RPMI7951 (cell line): ENCODE results near the gene TNFRSF19. TPM values are rescaled to one million over a fixed set of nuclear protein-coding genes. Genes with fewer than 3 reads are reported as not detected.

Experiments
- DNase-seq: peaks from one replicate; pipeline ENCODE4 v3.0.0-alpha.2; 2012; ENCODE audit warnings: low read depth
- total RNA-seq: library from RNA; depleted of rRNA; stranded (reverse); fragments of >200 nt; shearing (Covaris generic); gene quantifications from 2 replicates; pipeline ENCODE4 v1.2.3, GENCODE V29; 2014

Gene TNFRSF19
- total RNA-seq, 1 experiment from 2014 or later, result 44.5 TPM

DNA sequence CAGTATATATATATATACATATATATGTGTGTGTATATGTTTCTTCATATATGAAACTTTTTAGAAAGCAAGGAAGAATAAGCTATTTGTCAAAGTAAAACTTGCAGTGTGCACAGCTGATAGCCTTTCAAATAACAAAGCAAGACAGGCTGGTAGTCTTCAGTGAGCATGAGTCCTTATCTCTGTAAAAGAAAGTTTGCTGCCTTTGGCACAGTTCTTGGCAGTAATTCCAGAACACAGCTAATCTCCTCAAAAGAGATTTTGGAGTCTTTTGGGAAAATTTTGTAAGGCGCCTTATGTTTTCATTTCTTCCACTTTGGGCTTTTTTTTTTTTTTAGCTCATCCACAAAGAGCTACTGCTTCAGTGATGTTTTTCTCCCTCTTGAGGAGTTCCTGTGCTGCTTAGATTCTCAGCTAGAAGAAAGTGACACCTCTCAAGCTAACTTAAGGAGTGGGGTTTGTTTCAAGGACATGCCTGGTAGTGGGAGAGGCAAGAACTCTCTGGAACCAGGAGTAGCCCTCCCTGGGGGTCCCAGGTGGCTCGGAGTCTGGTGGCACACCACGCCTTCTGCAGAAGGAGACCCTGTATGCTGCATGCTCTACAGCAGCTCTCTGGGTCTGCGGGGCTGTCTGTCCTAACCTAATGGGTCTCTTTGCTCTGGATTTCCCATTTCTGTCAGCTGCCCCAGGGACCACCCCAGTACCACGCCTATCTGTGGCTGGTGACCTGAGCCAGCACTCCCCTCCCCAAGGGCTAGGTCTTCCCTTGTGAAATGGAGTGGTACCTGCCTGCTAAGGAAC lies 58.8 kb downstream of the TNFRSF19 start:
- DNase-seq, result no peak

- DNase-seq, result no peak
Measured at GRCh38 chr13:23629566-23630272, 59.5 kb downstream of the TNFRSF19 start.

GRCh38 chr13:23630349-23631093 lies 60.3 kb downstream of the TNFRSF19 start:
- no peak for DNase-seq

- DNase-seq, result no peak
Measured at GRCh38 chr13:23631311-23632047, 61.3 kb downstream of the TNFRSF19 start.

DNA sequence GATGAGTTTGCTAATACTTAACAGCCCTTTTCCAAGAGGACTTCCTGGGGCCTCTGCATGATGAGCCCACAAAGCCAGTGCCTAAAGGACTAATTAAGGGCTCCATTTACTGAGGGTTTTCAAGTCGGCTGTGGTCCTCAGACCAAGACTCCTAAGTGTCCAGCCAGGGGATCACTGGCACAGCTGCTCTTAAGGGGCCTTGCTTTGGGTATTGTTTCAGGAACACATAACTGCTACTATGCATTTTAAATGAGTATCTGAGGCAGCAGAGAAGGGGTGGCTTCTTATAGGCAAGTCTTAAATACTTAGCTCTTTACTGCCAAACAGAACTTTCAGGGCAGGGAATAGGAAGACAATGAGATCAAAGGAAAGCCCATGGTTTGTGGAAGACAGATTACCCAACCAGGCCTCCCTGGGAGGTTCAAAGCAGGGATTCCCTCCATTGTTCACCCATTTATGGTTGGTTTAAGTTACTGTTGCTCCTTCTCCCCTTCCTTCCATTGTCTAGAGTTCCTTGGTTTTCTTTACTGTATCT lies 61.9 kb downstream of the TNFRSF19 start:
- no peak for DNase-seq

GRCh38 chr13:23632741-23633140 lies 62.5 kb downstream of the TNFRSF19 start:
- no peak for DNase-seq

DNA sequence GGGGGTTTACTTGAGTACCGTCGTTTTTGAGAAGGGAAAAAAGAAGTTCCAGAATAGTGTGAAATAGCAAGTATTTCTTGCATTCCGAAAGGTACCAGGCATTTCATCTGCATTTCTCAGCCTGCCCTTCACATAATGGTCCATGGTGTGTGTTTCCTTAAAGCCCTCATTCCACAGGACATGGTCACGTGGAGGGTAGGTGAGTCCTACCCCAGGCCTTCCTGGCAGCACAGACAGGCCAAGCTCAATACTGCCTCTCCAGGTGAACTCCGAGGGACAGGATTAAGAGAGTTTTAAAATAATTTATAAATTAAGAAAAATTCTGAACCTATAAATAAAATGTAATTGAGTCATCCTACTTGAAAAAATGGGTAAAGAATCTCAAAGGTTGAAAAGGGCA lies 64.7 kb downstream of the TNFRSF19 start:
- no peak for DNase-seq

- DNase-seq, result no peak
Measured at GRCh38 chr13:23636360-23636759, 66.1 kb downstream of the TNFRSF19 start.

GRCh38 chr13:23637829-23638228 lies 67.6 kb downstream of the TNFRSF19 start:
- peak; percentile 15 for DNase-seq

- no peak for DNase-seq
Measured at GRCh38 chr13:23639674-23640073, 69.5 kb downstream of the TNFRSF19 start.

- DNase-seq, result no peak
Measured at GRCh38 chr13:23642110-23642509, 71.9 kb downstream of the TNFRSF19 start.

DNA sequence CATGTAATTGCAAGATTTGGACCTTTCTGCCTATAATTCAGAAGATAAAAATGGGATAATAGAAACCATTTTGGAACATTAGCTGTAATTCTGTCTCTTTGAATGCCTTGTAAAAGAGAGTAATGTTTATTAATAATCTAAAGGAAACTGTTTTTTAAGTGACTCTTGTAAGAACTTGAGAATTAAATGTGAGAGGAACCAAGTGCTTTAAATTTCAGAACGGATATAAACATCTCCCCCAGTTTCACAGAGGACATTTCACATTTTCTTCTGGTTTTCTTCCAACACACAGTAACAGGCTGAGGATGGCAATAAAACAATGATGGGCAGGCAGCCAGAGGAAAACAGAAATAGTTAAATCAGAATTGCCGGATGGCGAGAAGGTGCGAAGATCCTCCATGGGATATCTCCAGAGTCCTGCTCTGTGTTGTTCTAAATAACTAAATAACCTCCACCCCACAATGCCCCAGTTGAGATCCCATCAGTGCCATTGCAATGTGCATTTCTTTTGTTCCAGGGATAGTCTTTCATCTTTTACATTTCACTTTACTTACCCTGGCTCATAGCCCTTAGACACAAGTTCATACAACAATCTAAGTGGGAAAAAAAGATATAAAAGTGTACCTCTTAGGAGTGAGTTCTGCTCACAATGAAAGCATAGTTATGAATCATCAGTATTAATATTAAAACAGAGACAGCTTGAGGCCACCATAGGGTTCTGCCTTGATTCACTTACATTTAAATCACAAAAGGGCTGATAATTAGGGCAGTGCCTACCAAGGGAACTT lies 73.3 kb downstream of the TNFRSF19 start:
- no peak for DNase-seq

GRCh38 chr13:23644126-23644419 lies 73.9 kb downstream of the TNFRSF19 start:
- no peak for DNase-seq

DNA sequence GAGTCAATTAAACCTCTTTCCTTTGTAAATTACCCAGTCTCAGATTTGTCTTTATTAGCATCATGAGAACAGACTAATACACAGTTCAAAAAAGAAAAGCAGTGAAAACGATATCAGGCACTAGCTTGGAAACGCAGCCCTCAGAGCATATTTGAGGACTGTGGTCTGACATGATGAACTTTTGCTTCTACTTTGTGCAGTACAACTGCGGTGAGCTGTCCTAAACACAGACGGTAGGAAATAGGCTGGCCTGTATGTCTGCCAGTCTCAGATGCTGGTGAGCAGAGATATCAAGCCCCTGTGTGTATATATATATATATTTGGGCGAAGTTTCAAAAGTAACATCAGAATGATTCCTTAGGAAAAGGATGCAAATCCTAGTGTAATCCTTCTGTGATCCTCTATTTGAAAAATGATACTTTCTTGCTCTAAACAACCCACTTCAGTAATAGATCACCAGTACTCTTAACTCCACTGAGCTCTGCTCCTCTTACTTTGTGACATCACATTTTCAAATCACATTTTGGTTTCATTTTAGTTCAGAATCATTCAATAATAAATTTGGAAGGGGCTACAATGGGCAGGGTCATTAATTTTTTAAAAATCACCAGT lies 74.4 kb downstream of the TNFRSF19 start:
- DNase-seq, result no peak

DNA sequence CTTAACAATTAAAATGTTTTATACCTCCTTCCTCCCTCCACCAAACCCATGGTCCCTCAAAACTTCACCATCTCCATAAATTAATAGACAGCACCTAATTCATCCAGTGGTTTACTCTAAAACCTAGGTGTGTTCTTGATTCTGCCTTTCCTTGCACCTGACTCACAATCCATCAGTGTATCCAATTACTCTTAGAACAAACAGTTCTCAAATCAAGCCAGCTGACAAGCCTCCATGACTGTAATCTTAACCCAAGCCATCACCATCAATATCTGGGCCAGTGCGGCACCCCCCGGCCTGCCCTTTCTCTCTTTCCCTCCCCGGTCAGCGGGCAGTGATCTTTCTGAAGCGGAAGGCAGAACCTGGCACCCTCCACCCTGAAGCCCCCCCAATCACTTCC lies 75.6 kb downstream of the TNFRSF19 start:
- DNase-seq, result no peak

DNA sequence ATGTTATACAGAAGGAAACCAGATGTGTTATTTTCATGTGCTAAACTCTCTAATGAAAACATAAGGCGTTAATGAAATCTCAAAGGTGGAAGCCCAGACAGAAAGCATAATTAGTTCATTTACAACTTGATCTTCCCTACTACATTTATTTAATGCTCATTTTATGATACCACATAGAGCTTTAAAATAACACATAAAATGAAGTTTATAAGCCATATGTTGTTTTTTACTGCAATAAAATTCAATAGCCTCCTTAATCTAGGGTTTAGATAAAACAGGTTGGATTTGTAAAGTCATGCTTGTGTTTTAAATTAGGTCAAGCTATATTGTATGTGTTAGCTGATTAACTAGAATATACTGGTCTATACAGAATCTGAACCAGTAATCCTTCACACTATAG lies 81.2 kb downstream of the TNFRSF19 start:
- no peak for DNase-seq

- DNase-seq, result no peak
Measured at GRCh38 chr13:23651887-23652286, 81.7 kb downstream of the TNFRSF19 start.

- no peak for DNase-seq
Measured at GRCh38 chr13:23652909-23653726, 82.9 kb downstream of the TNFRSF19 start.
